BE2C (cell line): ENCODE measurements around the gene WDR62.

Experiments
- DNase-seq: peaks from one replicate; pipeline ENCODE4 v3.0.0-alpha.2; 2020
- H3K27me3 ChIP-seq: fragments of 250-450 bp; sonication (Bioruptor Pico); 2 replicates; pipeline ENCODE4 v1.5.1; 2020; ENCODE audit warnings: mild to moderate bottlenecking
- H3K36me3 ChIP-seq: fragments of 250-450 bp; sonication (Bioruptor Pico); 2 replicates; pipeline ENCODE4 v1.5.1; 2020; ENCODE audit warnings: mild to moderate bottlenecking
- H3K4me1 ChIP-seq: fragments of 250-450 bp; sonication (Bioruptor Pico); 2 replicates; pipeline ENCODE4 v1.5.1; 2020
- H3K4me3 ChIP-seq: 2 replicates; pipeline ENCODE4 v1.5.1; 2011; ENCODE audit warnings: low read depth, low read length
- H3K9me3 ChIP-seq: fragments of 250-450 bp; sonication (Bioruptor Pico); 2 replicates; pipeline ENCODE4 v1.5.1; 2020
- TF ChIP-seq, protein P1 (sequence below): IDR thresholded peaks from 2 replicates; pipeline ENCODE4 v1.5.1; 2012; ENCODE audit warnings: mild to moderate bottlenecking, low read depth, low read length

Gene WDR62

DNA sequence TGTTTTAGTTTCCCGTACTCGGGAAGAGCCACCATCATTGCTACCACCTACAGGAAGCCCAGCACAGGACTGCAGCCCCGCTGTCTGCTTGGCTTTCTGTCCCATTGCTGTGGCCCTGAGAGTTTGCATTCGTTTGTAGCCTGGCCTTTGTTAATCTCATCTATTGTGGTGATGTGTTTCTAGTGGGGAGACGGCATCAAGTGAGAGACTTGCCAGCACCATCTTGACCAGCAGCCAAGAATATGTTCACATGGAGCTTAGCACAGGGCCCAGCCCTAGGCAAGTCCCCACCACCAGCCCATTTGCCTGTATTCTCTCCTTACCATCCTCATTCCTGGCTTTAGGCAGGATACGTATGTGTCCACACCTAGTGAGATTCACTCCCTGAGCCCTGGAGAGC is 39.0 kb downstream of the WDR62 start:
- TF ChIP-seq, protein P1, sequence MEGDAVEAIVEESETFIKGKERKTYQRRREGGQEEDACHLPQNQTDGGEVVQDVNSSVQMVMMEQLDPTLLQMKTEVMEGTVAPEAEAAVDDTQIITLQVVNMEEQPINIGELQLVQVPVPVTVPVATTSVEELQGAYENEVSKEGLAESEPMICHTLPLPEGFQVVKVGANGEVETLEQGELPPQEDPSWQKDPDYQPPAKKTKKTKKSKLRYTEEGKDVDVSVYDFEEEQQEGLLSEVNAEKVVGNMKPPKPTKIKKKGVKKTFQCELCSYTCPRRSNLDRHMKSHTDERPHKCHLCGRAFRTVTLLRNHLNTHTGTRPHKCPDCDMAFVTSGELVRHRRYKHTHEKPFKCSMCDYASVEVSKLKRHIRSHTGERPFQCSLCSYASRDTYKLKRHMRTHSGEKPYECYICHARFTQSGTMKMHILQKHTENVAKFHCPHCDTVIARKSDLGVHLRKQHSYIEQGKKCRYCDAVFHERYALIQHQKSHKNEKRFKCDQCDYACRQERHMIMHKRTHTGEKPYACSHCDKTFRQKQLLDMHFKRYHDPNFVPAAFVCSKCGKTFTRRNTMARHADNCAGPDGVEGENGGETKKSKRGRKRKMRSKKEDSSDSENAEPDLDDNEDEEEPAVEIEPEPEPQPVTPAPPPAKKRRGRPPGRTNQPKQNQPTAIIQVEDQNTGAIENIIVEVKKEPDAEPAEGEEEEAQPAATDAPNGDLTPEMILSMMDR, result no peak
- Histone ChIP-seq H3K4me1 (no peaks in the 10 kb centered on the region), H3K36me3 (peaks cover 62% of the 10 kb centered on the region), H3K9me3 (no peaks in the 10 kb centered on the region), H3K27me3 (no peaks in the 10 kb centered on the region), H3K4me3 (no peak overlapping the region)
- no peak for DNase-seq

DNA sequence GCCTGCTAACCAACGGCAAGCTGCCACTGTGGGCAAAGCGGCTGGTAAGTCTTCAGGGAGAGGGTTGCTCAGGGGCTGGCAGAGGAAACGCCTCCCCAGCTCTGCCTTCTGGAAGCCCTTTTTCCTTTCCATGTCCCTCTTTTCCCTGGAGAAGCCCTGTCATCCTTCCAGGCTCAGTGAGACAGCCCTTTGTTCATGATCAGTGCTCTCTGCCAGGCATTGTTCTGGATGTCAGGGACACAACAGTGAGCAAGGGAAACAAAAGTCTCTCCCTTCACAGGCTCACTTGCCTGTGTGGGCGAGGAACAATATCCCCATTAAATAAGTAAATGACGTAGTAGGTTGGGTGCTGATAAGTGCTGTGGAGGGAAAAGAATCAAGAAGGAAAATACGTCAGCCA is 42.3 kb downstream of the WDR62 start:
- H3K27me3 ChIP-seq, result no peaks in the 10 kb centered on the region
- peaks cover 61% of the 10 kb centered on the region for H3K36me3 ChIP-seq
- H3K4me3 ChIP-seq, result no peak overlapping the region
- H3K9me3 ChIP-seq, result no peaks in the 10 kb centered on the region
- H3K4me1 ChIP-seq, result no peaks in the 10 kb centered on the region
- no peak for DNase-seq
- TF ChIP-seq, protein P1, result no peak

DNA sequence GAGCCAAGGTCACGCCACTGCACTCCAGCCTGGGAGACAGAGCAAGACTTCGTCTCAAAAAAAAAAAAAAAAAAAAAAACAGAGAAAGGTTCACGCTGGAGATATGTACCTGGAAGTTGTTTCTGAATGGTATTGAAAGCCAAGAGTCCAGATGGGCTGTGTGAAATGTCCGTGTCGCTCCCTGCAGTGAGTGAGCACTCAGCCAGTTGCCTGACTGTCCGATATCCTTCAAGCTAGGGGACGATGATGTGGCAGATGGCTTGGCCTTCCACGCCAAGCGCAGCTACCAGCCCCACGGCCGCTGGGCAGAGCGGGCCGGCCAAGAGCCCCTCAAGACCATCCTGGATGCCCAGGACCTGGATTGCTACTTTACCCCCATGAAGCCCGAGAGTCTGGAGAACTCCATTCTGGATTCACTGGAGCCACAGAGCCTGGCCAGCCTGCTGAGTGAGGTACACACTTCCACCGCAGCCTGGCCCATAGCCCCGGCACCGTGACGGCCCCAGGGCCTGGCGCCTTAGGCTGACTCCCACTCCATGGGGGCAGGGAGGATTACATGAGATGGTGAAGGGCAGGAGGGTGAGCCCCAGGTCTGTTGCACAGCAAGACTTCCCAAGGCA is 44.6 kb downstream of the WDR62 start:
- H3K4me3 ChIP-seq, result no peak overlapping the region
- H3K27me3 ChIP-seq, result no peaks in the 10 kb centered on the region
- no peaks in the 10 kb centered on the region for H3K9me3 ChIP-seq
- no peak for DNase-seq
- H3K4me1 ChIP-seq, result no peaks in the 10 kb centered on the region
- TF ChIP-seq, protein P1, result no peak
- H3K36me3 ChIP-seq, result peaks cover 64% of the 10 kb centered on the region

DNA sequence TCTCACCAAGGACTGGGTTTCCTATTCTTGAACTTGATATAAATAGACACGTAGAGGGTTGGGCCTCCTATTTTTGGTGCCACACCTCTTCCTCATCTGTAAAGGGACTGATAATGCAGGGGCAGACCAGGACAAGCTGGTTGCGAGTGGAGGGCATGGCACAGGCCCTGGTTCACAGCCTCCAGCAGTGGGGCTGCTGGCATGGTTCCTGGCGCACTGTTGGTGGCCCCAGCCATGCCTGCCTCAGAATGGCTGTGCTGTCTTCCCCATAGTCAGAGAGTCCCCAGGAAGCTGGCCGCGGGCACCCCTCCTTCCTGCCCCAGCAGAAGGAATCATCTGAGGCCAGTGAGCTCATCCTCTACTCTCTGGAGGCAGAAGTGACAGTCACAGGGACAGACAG is 45.8 kb downstream of the WDR62 start:
- H3K36me3 ChIP-seq, result peaks cover 67% of the 10 kb centered on the region
- TF ChIP-seq, protein P1, result no peak
- H3K27me3 ChIP-seq, result no peaks in the 10 kb centered on the region
- no peak overlapping the region for H3K4me3 ChIP-seq
- no peaks in the 10 kb centered on the region for H3K4me1 ChIP-seq
- no peak for DNase-seq
- H3K9me3 ChIP-seq, result no peaks in the 10 kb centered on the region

DNA sequence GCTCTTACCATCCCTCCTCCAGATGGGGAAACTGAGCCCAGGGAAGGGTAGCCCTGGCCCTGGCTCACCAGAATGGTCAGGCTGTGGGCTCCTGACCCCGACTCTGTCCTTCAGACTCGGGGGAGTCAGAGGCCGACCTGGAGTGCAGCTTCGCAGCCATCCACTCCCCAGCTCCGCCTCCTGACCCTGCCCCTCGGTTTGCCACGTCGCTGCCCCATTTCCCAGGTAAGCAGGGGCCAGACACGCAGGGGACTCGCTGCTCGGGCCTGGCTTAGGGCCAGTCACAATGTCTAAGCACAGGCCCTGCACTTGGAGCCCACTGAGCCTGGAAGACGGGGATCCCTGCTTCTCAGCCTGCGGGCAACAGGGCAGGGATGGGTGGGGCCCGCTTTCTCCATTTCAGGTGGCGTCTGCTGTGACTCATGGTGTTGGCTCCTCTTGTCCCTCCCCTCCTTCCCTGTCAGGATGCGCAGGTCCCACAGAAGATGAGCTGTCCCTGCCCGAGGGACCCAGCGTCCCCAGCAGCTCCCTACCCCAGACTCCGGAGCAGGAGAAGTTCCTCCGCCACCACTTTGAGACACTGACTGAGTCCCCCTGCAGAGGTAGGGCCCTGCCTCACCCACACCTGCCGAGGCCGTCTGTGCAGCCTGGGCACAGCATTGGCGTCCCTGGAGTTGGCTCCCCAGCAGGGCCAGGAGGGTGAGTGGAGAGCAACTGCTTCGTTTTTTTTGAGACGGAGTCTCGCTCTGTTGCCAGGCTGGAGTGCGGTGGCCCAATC is 47.0 kb downstream of the WDR62 start:
- no peak for DNase-seq
- no peaks in the 10 kb centered on the region for H3K9me3 ChIP-seq
- no peaks in the 10 kb centered on the region for H3K27me3 ChIP-seq
- no peak overlapping the region for H3K4me3 ChIP-seq
- H3K4me1 ChIP-seq, result no peaks in the 10 kb centered on the region
- TF ChIP-seq, protein P1, result no peak
- peaks cover 71% of the 10 kb centered on the region for H3K36me3 ChIP-seq

DNA sequence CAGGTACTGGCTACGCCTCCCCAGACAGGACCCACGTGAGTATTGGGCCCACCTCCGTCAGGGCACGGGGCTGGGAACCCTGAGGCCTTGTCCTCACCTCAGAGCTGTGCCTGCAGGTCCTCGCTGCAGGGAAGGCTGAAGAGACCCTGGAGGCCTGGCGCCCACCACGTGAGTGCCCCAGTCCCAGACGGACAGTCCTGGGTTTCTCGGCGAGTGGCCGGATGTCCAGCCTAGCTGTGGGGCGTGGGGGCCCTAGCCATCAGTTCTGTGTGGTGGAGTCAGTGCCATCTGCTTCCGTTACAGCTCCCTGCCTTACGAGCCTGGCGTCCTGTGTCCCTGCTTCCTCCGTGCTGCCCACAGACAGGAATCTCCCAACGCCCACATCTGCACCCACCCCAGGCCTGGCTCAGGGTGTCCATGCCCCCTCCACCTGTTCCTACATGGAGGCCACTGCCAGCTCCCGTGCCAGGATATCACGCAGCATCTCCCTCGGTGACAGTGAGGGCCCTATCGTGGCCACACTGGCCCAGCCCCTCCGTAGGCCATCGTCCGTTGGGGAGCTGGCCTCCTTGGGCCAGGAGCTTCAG is 48.4 kb downstream of the WDR62 start:
- no peak overlapping the region for H3K4me3 ChIP-seq
- TF ChIP-seq, protein P1, result no peak
- no peaks in the 10 kb centered on the region for H3K27me3 ChIP-seq
- H3K4me1 ChIP-seq, result no peaks in the 10 kb centered on the region
- DNase-seq, result no peak
- H3K9me3 ChIP-seq, result no peaks in the 10 kb centered on the region
- peaks cover 63% of the 10 kb centered on the region for H3K36me3 ChIP-seq
